ENCODE measurements around the gene MUC12.

DNA sequence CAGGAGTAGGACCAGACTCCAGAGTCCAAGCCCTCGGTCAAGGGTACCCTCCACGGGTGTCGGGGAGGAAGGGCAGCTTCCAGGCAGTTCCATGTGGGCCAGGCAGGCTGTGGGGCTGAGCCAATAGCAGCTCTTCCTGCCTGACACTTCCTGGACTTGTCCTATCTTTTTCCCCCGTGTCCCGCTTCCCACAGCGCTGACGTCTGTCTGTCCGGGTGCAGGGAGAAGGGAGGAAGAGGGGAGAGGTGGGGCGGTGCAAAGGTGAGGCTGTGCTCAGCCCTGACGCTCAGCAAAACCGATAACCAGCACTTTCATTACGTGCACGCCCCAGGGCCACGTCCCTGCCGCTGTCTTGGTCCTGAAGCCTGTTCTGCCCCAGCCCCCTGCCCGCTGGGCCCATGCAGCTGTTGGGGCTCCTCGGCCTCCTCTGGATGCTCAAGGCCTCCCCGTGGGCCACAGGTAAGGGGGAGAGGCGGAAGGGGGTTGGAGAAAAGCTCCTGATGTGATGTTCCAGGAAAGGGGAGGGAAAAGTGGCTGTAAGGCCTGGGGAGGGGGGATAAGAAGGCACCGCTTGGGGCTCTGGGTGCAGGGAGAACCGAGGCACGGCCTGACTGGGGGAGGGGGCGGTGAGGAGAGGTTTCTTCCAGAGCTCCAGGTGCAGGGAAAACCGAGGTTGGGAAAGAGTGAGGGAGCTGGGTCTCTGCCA, 20.0 kb upstream of the MUC12 start, which contains the start of gene MUC3A:
- TF ChIP-seq, protein P1, sequence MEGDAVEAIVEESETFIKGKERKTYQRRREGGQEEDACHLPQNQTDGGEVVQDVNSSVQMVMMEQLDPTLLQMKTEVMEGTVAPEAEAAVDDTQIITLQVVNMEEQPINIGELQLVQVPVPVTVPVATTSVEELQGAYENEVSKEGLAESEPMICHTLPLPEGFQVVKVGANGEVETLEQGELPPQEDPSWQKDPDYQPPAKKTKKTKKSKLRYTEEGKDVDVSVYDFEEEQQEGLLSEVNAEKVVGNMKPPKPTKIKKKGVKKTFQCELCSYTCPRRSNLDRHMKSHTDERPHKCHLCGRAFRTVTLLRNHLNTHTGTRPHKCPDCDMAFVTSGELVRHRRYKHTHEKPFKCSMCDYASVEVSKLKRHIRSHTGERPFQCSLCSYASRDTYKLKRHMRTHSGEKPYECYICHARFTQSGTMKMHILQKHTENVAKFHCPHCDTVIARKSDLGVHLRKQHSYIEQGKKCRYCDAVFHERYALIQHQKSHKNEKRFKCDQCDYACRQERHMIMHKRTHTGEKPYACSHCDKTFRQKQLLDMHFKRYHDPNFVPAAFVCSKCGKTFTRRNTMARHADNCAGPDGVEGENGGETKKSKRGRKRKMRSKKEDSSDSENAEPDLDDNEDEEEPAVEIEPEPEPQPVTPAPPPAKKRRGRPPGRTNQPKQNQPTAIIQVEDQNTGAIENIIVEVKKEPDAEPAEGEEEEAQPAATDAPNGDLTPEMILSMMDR (IDR thresholded peaks at IDR 0.05; ENCODE audit: insufficient read depth, low read length), result no peak
- TF ChIP-seq, protein P2, sequence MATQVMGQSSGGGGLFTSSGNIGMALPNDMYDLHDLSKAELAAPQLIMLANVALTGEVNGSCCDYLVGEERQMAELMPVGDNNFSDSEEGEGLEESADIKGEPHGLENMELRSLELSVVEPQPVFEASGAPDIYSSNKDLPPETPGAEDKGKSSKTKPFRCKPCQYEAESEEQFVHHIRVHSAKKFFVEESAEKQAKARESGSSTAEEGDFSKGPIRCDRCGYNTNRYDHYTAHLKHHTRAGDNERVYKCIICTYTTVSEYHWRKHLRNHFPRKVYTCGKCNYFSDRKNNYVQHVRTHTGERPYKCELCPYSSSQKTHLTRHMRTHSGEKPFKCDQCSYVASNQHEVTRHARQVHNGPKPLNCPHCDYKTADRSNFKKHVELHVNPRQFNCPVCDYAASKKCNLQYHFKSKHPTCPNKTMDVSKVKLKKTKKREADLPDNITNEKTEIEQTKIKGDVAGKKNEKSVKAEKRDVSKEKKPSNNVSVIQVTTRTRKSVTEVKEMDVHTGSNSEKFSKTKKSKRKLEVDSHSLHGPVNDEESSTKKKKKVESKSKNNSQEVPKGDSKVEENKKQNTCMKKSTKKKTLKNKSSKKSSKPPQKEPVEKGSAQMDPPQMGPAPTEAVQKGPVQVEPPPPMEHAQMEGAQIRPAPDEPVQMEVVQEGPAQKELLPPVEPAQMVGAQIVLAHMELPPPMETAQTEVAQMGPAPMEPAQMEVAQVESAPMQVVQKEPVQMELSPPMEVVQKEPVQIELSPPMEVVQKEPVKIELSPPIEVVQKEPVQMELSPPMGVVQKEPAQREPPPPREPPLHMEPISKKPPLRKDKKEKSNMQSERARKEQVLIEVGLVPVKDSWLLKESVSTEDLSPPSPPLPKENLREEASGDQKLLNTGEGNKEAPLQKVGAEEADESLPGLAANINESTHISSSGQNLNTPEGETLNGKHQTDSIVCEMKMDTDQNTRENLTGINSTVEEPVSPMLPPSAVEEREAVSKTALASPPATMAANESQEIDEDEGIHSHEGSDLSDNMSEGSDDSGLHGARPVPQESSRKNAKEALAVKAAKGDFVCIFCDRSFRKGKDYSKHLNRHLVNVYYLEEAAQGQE (IDR thresholded peaks at IDR 0.05; ENCODE audit: insufficient replicate concordance, low read depth), result no peak

Data from HL-60 (cell line).